ENCODE results near the gene HAAO.

The HAAO gene

DNA sequence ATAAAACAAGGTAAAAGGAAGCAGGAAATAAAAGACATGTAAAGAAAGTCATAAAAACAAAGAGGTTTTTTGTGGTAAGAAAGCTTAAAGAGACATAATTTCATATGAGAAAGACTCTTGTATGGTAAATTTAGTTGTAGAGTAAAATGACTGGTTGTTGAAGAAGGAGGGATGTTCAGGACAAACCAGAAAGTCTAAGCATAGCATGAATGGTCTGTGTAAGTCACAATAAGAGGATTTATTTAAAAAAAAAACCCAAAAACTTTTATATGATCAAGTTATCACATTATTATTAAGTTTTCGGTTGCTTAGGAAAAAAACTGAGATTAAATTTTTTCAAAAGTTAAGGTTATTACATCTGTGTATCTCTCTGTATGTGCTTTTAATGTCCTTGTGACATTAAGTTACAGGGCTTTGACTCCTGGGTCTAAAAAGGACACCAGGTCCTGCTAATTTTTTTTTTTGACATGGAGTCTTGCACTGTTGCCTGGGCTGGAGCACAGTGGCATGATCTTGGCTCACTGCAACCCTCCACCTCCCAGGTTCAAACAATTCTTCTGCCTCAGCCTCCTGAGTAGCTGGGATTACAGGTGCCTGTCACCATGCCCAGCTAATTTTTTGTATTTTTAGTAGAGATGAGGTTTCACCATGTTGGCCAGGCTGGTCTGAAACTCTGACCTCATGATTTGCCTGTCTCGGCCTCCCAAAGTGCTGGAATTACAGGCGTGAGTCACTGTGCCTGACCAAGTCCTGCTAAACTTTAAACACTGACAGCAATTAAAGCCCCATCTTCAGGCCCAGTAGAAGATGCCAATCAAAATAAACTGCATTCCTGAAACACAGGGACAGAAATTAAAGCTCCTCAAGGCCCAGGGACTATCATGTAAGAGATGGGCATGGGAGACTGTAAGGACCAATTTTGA, 14.2 kb downstream of the HAAO start:
- no peaks in the 10 kb centered on the region for H3K27me3 ChIP-seq (ENCODE audit: insufficient read depth, low read length)
- H3K36me3 ChIP-seq (ENCODE audit: insufficient read depth, low read length) = peaks cover 4% of the 10 kb centered on the region
- peaks cover 33% of the 10 kb centered on the region for H3K9me3 ChIP-seq (ENCODE audit: insufficient read depth, low read depth, low read length)
- WGBS = 95% methylated on average over 2 of the region's 3 CpGs
- no peak overlapping the region for H3K4me3 ChIP-seq (ENCODE audit: low read length)
- no peak overlapping the region for H3K9ac ChIP-seq (ENCODE audit: low read depth, low read length)
- peaks cover 9% of the 10 kb centered on the region; the same call in 1 of the 2 replicates for H3K4me1 ChIP-seq (ENCODE audit: insufficient read depth, low read length)
- no peak overlapping the region for H3K27ac ChIP-seq (ENCODE audit: low read depth, low read length)

- Histone ChIP-seq H3K4me1 (ENCODE audit: insufficient read depth, low read length) (peaks cover 14% of the 10 kb centered on the region; the same call in 1 of the 2 replicates), H3K4me3 (ENCODE audit: low read length) (no peak overlapping the region), H3K36me3 (ENCODE audit: insufficient read depth, low read length) (peaks cover 4% of the 10 kb centered on the region; the same call in 1 of the 2 replicates), H3K27ac (ENCODE audit: low read depth, low read length) (no peak overlapping the region), H3K27me3 (ENCODE audit: insufficient read depth, low read length) (no peaks in the 10 kb centered on the region), H3K9ac (ENCODE audit: low read depth, low read length) (no peak overlapping the region), H3K9me3 (ENCODE audit: insufficient read depth, low read depth, low read length) (peaks cover 28% of the 10 kb centered on the region)
- WGBS = 93% methylated on average over 3 of the region's 3 CpGs
These were observed 16.6 kb downstream of the HAAO start for GRCh38 chr2:42775810-42776209.

DNA sequence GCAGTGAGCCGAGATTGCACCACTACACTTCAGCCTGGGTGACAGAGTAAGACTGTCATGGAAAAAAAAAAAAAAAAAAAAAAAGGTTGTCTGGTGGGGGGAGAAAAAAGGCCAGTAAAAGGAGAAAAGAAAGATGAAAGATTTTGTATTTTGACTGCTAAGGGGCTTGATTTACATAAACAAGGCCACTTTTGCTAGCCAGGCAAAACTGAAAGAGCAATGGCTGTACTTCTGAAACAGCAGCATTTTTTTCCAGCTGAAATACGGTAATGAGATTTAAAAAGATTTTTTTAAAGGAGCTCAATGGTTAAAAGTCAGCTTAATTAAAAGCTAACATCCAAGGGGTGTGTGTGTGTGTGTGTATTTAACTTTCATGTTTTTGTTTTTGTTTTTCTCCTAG, 17.2 kb downstream of the HAAO start:
- peaks cover 28% of the 10 kb centered on the region for H3K9me3 ChIP-seq (ENCODE audit: insufficient read depth, low read depth, low read length)
- H3K4me3 ChIP-seq (ENCODE audit: low read length) = no peak overlapping the region
- peaks cover 14% of the 10 kb centered on the region; the same call in 1 of the 2 replicates for H3K4me1 ChIP-seq (ENCODE audit: insufficient read depth, low read length)
- WGBS = 96% methylated on average over 2 of the region's 2 CpGs
- H3K9ac ChIP-seq (ENCODE audit: low read depth, low read length) = no peak overlapping the region
- peaks cover 4% of the 10 kb centered on the region; the same call in 1 of the 2 replicates for H3K36me3 ChIP-seq (ENCODE audit: insufficient read depth, low read length)
- no peak overlapping the region for H3K27ac ChIP-seq (ENCODE audit: low read depth, low read length)
- H3K27me3 ChIP-seq (ENCODE audit: insufficient read depth, low read length) = no peaks in the 10 kb centered on the region

DNA sequence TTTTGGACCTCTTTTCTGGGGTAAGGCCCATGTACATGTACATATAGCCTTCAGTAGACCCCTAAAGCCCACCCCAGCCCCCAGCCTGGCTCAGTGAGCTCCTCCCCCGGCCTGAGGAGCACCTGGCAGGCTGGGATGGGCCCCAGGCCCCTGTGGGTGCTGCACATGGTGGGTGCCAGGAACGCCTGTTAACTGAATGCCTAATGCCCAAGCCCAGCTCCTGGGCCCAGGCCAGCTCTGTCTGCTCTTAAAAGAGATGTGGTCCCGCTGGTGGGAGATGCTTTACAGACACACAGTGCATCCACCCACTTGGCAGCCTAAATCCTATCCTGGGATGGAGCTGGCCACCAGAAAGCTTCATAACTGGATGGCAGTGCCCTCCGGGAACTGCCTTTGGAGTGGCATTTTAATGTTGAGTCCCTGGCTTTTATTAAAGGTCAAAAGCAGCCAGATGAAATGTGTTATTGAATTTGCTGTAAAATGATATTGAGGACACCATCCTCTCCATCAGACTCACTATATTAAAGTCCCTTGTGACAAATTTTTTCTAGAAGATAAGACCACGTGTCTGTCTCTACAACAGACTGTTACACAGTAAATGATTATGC, 20.7 kb downstream of the HAAO start:
- no peak overlapping the region for H3K9ac ChIP-seq (ENCODE audit: low read depth, low read length)
- no peak overlapping the region for H3K27ac ChIP-seq (ENCODE audit: low read depth, low read length)
- H3K4me1 ChIP-seq (ENCODE audit: insufficient read depth, low read length) = peaks cover 14% of the 10 kb centered on the region; the same call in 1 of the 2 replicates
- no peaks in the 10 kb centered on the region for H3K36me3 ChIP-seq (ENCODE audit: insufficient read depth, low read length)
- H3K27me3 ChIP-seq (ENCODE audit: insufficient read depth, low read length) = no peaks in the 10 kb centered on the region
- peaks cover under 1% of the 10 kb centered on the region; the same call in 1 of the 2 replicates for H3K9me3 ChIP-seq (ENCODE audit: insufficient read depth, low read depth, low read length)
- no peak overlapping the region for H3K4me3 ChIP-seq (ENCODE audit: low read length)
- WGBS = 90% methylated on average over 5 of the region's 5 CpGs

DNA sequence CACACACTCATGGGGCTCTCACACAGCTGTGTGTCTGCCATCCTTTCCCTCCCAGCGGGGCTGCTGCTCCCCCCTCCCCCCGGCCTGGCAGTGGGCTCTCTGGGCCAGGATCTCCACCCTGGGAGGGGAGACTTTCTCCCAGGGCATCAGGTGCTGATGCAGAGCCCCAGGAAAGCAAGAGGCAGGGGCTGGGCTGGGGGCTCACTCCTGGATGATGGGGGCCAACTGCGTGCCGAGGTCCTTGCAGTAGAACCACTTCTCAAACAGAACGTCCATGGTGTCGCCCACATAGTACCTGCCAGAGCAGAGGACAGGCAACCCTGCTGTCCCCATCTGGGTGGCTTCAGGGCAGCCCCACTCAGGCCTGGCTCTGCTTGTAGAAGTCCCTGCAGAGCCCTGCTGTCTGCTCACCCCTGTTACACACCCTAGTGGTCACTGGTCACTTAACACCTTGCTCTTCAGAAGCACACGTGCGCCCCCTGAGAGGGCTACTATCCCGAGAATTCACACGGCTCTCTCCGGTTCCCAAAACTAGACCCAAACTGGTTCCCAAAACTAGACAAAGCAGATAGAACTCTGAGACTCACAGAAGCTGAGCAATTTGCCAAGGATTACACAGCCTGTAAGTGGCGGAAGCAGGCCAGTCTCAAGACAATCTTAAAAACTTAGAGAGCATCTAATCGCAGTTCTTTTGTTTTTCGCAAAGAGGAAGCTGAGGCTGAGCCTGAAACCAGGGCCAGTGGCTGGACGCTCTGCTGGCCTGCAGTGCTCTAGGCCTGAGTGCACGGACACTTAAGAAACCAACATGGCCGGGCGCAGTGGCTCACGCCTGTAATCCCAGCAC, 21.9 kb downstream of the HAAO start:
- Histone ChIP-seq H3K9me3 (ENCODE audit: insufficient read depth, low read depth, low read length) (no peaks in the 10 kb centered on the region), H3K36me3 (ENCODE audit: insufficient read depth, low read length) (no peaks in the 10 kb centered on the region), H3K27ac (ENCODE audit: low read depth, low read length) (no peak overlapping the region), H3K4me3 (ENCODE audit: low read length) (no peak overlapping the region), H3K9ac (ENCODE audit: low read depth, low read length) (no peak overlapping the region), H3K4me1 (ENCODE audit: insufficient read depth, low read length) (peaks cover 14% of the 10 kb centered on the region; the same call in 1 of the 2 replicates), H3K27me3 (ENCODE audit: insufficient read depth, low read length) (no peaks in the 10 kb centered on the region)
- 77% methylated on average over 19 of the region's 19 CpGs for WGBS

DNA sequence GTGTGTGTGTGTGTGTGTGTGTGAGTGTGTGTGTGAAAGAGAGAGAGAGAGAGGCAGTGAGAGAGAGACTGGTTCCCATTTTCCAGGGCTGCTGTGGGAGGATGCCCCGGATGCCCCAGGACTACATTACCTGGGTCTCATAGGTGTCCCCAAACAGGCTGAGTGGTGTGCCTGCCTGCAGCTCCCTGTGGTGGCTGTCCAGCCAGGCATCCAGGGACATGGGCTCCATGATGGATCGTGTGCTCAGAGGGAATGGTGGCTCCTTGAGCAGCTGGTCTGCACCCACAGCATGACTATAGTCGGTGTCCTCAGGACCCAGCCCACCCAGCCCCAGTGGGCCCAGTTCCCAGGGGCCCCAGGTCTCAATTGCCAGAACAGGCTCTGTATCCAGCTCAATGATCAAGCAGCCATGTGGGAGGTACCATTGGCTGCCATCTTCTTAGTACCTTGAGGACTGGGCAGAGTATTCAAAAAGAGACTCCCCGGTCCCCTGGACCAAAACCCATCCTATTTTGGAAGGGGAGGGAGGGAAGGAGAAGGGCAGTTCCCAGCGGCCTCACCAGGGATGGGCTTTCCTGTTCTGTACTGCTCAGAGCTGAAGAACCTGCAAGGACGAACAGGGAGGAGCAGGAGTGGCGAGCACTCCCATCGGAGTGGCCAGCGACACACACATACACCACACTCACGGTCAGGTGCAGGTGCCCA, 22.6 kb downstream of the HAAO start:
- Histone ChIP-seq H3K27me3 (ENCODE audit: insufficient read depth, low read length) (no peaks in the 10 kb centered on the region), H3K36me3 (ENCODE audit: insufficient read depth, low read length) (no peaks in the 10 kb centered on the region), H3K9me3 (ENCODE audit: insufficient read depth, low read depth, low read length) (no peaks in the 10 kb centered on the region), H3K9ac (ENCODE audit: low read depth, low read length) (no peak overlapping the region), H3K4me1 (ENCODE audit: insufficient read depth, low read length) (peaks cover 14% of the 10 kb centered on the region; the same call in 1 of the 2 replicates), H3K27ac (ENCODE audit: low read depth, low read length) (no peak overlapping the region), H3K4me3 (ENCODE audit: low read length) (no peak overlapping the region)
- 93% methylated on average over 10 of the region's 10 CpGs for WGBS

GRCh38 chr2:42768706-42769256, 23.6 kb downstream of the HAAO start:
- H3K27ac ChIP-seq (ENCODE audit: low read depth, low read length) = no peak overlapping the region
- no peaks in the 10 kb centered on the region for H3K27me3 ChIP-seq (ENCODE audit: insufficient read depth, low read length)
- no peaks in the 10 kb centered on the region for H3K36me3 ChIP-seq (ENCODE audit: insufficient read depth, low read length)
- 60% methylated on average over 3 of the region's 3 CpGs for WGBS
- no peaks in the 10 kb centered on the region for H3K9me3 ChIP-seq (ENCODE audit: insufficient read depth, low read depth, low read length)
- H3K4me1 ChIP-seq (ENCODE audit: insufficient read depth, low read length) = peaks cover 8% of the 10 kb centered on the region; the same call in 1 of the 2 replicates
- no peak overlapping the region for H3K4me3 ChIP-seq (ENCODE audit: low read length)
- H3K9ac ChIP-seq (ENCODE audit: low read depth, low read length) = no peak overlapping the region

GRCh38 chr2:42767899-42768705, 24.3 kb downstream of the HAAO start:
- Histone ChIP-seq H3K4me3 (ENCODE audit: low read length) (no peak overlapping the region), H3K9me3 (ENCODE audit: insufficient read depth, low read depth, low read length) (no peaks in the 10 kb centered on the region), H3K27me3 (ENCODE audit: insufficient read depth, low read length) (no peaks in the 10 kb centered on the region), H3K36me3 (ENCODE audit: insufficient read depth, low read length) (no peaks in the 10 kb centered on the region), H3K27ac (ENCODE audit: low read depth, low read length) (no peak overlapping the region), H3K9ac (ENCODE audit: low read depth, low read length) (no peak overlapping the region), H3K4me1 (ENCODE audit: insufficient read depth, low read length) (peaks cover 5% of the 10 kb centered on the region; the same call in 1 of the 2 replicates)
- 91% methylated on average over 14 of the region's 14 CpGs for WGBS

DNA sequence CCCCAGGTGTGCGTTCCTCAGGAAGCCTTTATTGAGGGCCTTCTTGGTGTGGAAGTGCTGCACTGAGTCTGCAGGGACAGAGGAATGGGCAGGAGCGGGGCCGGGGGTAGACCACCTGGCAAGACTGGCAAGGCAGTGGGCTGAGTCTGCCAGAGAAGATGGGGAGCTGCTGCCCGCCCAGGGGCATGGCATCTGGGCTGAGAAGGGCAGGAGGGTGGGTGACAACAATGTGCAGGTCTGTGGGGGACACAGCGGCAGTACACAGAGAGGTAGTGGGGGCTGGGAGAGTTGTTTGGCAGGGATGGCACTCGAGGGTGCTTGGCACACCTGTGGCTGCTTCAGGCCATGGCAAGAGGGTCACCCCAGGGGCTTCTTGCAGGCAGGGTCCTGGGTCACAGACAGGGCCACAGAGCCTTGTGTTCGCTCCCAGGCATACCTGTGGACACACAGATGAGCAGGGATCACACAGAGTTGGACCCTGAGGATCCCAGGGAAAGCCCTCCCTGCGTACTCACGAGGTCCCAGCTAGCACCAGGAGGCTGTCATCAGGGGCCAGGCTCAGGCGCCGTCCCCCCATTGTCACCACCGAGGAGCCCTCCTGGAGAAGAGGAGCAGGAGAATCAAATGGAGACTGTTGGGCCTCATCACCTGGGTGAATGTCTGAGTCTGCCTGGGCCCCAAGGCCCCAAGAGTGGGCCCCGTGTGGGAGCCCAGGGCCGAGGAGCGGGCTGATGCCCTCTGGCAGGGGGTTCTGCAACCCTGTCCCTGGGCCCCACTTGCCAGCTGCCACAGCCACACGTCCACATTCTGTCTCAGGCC, 25.1 kb downstream of the HAAO start:
- H3K27me3 ChIP-seq (ENCODE audit: insufficient read depth, low read length) = no peaks in the 10 kb centered on the region
- no peak overlapping the region for H3K9ac ChIP-seq (ENCODE audit: low read depth, low read length)
- no peak overlapping the region for H3K27ac ChIP-seq (ENCODE audit: low read depth, low read length)
- no peak overlapping the region for H3K4me3 ChIP-seq (ENCODE audit: low read length)
- H3K4me1 ChIP-seq (ENCODE audit: insufficient read depth, low read length) = no peaks in the 10 kb centered on the region
- 93% methylated on average over 16 of the region's 16 CpGs for WGBS
- H3K36me3 ChIP-seq (ENCODE audit: insufficient read depth, low read length) = no peaks in the 10 kb centered on the region
- H3K9me3 ChIP-seq (ENCODE audit: insufficient read depth, low read depth, low read length) = no peaks in the 10 kb centered on the region

Measured in HUES64 (cell line).